CD4-positive, alpha-beta T cell treated with Interleukin-17A for 1 hour (primary cell): ENCODE measurements around the gene CMC1.
A peak's percentile ranks its signal among the peaks of the same experiment; 100 is the strongest.
"Not testable (repeated sequence)": the region's sequence is repeated elsewhere in the genome, so short reads cannot be mapped to it uniquely, and the experiment has no call there.

Experiments used
- DNase-seq: peaks from one replicate; pipeline ENCODE4 v3.0.0-alpha.2; 2020

The CMC1 gene

GRCh38 chr3:28247286-28247685, 5.9 kb downstream of the CMC1 start:
- no peak for DNase-seq

- peak; percentile 27 for DNase-seq
Measured at GRCh38 chr3:28250999-28251398, 9.6 kb downstream of the CMC1 start.

GRCh38 chr3:28252001-28252431, 10.6 kb downstream of the CMC1 start:
- peak; percentile 69 for DNase-seq

- DNase-seq: no peak
Measured at GRCh38 chr3:28253040-28253715, 11.8 kb downstream of the CMC1 start.

GRCh38 chr3:28262001-28262400, 20.6 kb downstream of the CMC1 start:
- no peak for DNase-seq

GRCh38 chr3:28265641-28266040, 24.2 kb downstream of the CMC1 start:
- DNase-seq: no peak

- no peak for DNase-seq
Measured at GRCh38 chr3:28267984-28268849, 26.8 kb downstream of the CMC1 start.

GRCh38 chr3:28268989-28269388, 27.6 kb downstream of the CMC1 start:
- no peak for DNase-seq

GRCh38 chr3:28269884-28270283, 28.5 kb downstream of the CMC1 start:
- not testable (repeated sequence) for DNase-seq

- DNase-seq: no peak
Measured at GRCh38 chr3:28273837-28274236, 32.4 kb downstream of the CMC1 start.

- DNase-seq: no peak
Measured at GRCh38 chr3:28278918-28279317, 37.5 kb downstream of the CMC1 start.

GRCh38 chr3:28279770-28280169, 38.4 kb downstream of the CMC1 start:
- DNase-seq: no peak

GRCh38 chr3:28280781-28281180, 39.4 kb downstream of the CMC1 start:
- DNase-seq: no peak

GRCh38 chr3:28286595-28286994, 45.2 kb downstream of the CMC1 start:
- peak; percentile 57 for DNase-seq

GRCh38 chr3:28287046-28287445, 45.6 kb downstream of the CMC1 start:
- DNase-seq: peak; percentile 14

- DNase-seq: peak; percentile 23
Measured at GRCh38 chr3:28290863-28291300, 49.5 kb downstream of the CMC1 start.

- no peak for DNase-seq
Measured at GRCh38 chr3:28291577-28291976, 50.2 kb downstream of the CMC1 start.

- no peak for DNase-seq
Measured at GRCh38 chr3:28292622-28293021, 51.2 kb downstream of the CMC1 start.

GRCh38 chr3:28294667-28295413, 53.4 kb downstream of the CMC1 start:
- DNase-seq: no peak

GRCh38 chr3:28295898-28296490, 54.6 kb downstream of the CMC1 start:
- DNase-seq: no peak

- DNase-seq: no peak
Measured at GRCh38 chr3:28299705-28300104, 58.3 kb downstream of the CMC1 start.

GRCh38 chr3:28300345-28300962, 59.0 kb downstream of the CMC1 start:
- DNase-seq: no peak

- DNase-seq: no peak
Measured at GRCh38 chr3:28301688-28302087, 60.3 kb downstream of the CMC1 start.
